ENCODE results near the gene MYH15. TPM values are rescaled to one million over a fixed set of nuclear protein-coding genes. Genes with fewer than 3 reads are reported as not detected.
A peak's percentile ranks its signal among the peaks of the same experiment; 100 is the strongest.

Gene MYH15
- total RNA-seq, 6 donors from 2014 or later, result 0.20 to 7.3 (median 0.93) TPM

DNA sequence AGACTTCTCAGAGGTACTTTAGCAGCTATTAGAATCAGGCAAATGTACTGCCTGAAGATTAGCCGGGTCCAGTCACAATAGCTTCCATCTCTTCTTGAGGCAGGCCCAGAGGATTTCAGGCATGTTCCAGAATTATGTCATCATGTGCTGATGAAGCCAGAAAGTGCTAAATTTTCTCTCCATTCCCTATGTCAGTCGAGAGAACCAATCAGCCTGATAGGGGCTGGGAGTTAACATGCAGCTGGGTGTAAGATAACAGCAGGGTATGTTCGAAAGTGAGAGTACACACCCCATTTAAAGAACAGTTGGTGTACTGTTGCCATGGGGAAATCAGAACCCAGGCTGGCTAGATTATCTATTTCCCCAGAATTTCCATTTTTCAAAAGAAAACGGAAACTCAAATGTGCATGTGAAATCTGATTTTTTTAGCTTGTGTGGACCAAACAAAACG lies 48.7 kb downstream of the MYH15 start:
- H3K4me3 ChIP-seq, result no peak overlapping the region
- H3K9me3 ChIP-seq, result no peaks in the 10 kb centered on the region
- no peak for TF ChIP-seq POLR2AphosphoS5 (IDR thresholded peaks at IDR 0.05)
- TF ChIP-seq, protein P1, sequence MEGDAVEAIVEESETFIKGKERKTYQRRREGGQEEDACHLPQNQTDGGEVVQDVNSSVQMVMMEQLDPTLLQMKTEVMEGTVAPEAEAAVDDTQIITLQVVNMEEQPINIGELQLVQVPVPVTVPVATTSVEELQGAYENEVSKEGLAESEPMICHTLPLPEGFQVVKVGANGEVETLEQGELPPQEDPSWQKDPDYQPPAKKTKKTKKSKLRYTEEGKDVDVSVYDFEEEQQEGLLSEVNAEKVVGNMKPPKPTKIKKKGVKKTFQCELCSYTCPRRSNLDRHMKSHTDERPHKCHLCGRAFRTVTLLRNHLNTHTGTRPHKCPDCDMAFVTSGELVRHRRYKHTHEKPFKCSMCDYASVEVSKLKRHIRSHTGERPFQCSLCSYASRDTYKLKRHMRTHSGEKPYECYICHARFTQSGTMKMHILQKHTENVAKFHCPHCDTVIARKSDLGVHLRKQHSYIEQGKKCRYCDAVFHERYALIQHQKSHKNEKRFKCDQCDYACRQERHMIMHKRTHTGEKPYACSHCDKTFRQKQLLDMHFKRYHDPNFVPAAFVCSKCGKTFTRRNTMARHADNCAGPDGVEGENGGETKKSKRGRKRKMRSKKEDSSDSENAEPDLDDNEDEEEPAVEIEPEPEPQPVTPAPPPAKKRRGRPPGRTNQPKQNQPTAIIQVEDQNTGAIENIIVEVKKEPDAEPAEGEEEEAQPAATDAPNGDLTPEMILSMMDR (IDR thresholded peaks at IDR 0.05), result no peak
- no peak for TF ChIP-seq POLR2A (IDR thresholded peaks at IDR 0.05)
- no peak for TF ChIP-seq EP300 (IDR thresholded peaks at IDR 0.05)
- no peaks in the 10 kb centered on the region for H3K4me1 ChIP-seq
- no peaks in the 10 kb centered on the region for H3K36me3 ChIP-seq
- no peak overlapping the region for H3K27ac ChIP-seq
- DNase-seq (no peak), ATAC-seq (ENCODE audit: low FRiP score in 2 of 2) (peak in 1 of 2 donors; percentile 71)
- H3K27me3 ChIP-seq, result no peaks in the 10 kb centered on the region
- 51 to 52% methylated on average over 5 of the region's 5 CpGs for WGBS, 2 donors

DNA sequence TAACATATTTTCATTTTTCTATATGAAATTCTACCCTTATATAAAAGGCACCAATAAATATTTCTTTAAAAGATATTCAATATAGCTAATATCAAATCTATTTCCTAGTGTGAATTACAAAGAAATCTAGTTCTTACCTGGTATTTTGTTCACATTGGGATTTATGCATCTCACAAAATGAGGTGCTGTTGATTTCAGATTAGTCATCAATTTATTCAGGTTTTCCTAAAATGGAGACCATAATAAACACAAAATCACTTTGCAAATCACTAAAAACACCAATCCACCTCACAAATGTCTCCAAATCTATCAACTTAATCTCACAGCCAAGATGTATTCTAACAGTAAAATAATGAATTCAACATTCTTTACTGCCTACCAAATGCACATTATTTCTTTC lies 51.2 kb downstream of the MYH15 start:
- ATAC-seq (ENCODE audit: low FRiP score in 2 of 2), result no peak
- Histone ChIP-seq H3K9me3 (no peaks in the 10 kb centered on the region), H3K4me1 (no peaks in the 10 kb centered on the region), H3K27me3 (no peaks in the 10 kb centered on the region), H3K27ac (no peak overlapping the region), H3K36me3 (no peaks in the 10 kb centered on the region), H3K4me3 (no peak overlapping the region)
- no peak for DNase-seq
- TF ChIP-seq, protein P1 (IDR thresholded peaks at IDR 0.05), result no peak
- TF ChIP-seq POLR2A (IDR thresholded peaks at IDR 0.05) (no peak), POLR2AphosphoS5 (IDR thresholded peaks at IDR 0.05) (no peak), EP300 (IDR thresholded peaks at IDR 0.05) (no peak)

DNA sequence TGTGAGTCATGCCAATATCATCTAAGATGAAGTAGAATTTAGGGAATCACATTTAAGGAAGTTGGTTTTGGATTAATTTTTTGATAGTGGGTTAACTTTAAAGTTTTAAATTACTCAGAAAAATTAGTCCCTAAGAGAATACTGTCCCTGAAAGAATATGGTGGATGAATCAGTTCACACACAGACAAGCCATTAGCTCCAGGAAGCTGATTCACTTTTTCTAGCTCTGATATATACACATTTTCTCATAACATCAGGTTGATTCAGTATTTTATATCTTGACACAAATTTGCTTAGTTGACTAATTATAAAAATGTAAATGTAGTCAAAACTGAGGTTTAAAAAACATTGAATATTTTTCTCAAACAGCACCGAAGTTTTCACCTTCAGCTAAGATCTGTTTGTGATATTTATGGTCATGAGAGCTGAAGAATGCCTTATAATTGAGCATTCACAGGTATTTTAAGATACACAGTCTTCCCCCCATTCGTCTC lies 55.1 kb downstream of the MYH15 start:
- ATAC-seq (ENCODE audit: low FRiP score in 2 of 2) (no peak), DNase-seq (no peak)
- Histone ChIP-seq H3K4me1 (no peaks in the 10 kb centered on the region), H3K9me3 (no peaks in the 10 kb centered on the region), H3K27ac (no peak overlapping the region), H3K36me3 (no peaks in the 10 kb centered on the region), H3K4me3 (no peak overlapping the region), H3K27me3 (no peaks in the 10 kb centered on the region)
- 84 to 89% methylated on average over 2 of the region's 2 CpGs for WGBS, 2 donors
- TF ChIP-seq POLR2AphosphoS5 (IDR thresholded peaks at IDR 0.05), result no peak
- TF ChIP-seq, protein P1 (IDR thresholded peaks at IDR 0.05), result no peak
- no peak for TF ChIP-seq POLR2A (IDR thresholded peaks at IDR 0.05)
- no peak for TF ChIP-seq EP300 (IDR thresholded peaks at IDR 0.05)

DNA sequence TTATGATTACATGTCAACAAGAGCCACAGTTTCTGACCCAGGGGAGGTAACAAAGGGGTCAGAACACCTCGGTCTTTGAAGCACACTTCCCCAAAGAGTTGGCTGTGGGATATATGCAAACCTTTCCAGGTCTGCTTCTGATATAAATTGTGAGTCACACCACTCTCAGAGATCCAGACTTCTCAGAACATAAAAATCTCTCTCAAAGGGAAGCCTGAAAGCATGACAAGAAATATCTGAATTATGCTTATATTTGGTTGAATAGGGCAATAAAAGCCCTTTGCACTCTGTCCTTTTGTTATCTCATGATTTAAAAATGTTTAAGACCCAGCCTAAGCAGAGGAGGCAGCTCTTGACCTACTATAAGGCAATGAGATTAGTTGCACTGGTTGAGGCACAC lies 56.8 kb downstream of the MYH15 start:
- no peak for TF ChIP-seq EP300 (IDR thresholded peaks at IDR 0.05)
- Histone ChIP-seq H3K36me3 (no peaks in the 10 kb centered on the region), H3K9me3 (no peaks in the 10 kb centered on the region), H3K27me3 (no peaks in the 10 kb centered on the region), H3K4me3 (no peak overlapping the region), H3K4me1 (no peaks in the 10 kb centered on the region), H3K27ac (no peak overlapping the region)
- DNase-seq, result no peak
- no peak for ATAC-seq (ENCODE audit: low FRiP score in 2 of 2)
- 67 to 79% methylated on average over 1 of the region's 1 CpG for WGBS, 2 donors

DNA sequence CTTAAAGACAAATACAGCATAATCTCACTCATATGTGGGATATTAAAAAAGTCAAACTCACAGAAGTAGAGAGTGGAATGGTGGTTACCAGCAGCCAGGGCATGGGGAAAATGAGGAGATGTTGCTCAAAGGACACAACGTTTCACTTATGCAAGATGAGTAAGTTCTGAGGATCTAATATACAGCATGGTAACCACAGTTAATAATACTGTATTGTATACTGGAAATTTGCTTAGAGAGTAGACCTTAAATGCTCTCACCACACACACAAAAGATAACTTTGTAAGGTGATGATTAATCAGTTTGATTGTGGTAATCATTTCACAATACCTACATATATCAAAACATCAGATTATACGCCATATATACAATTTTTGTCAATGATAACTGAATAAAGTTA lies 60.0 kb downstream of the MYH15 start:
- WGBS, 2 donors, result 46 to 63% methylated on average over 2 of the region's 2 CpGs
- H3K36me3 ChIP-seq, result no peaks in the 10 kb centered on the region
- TF ChIP-seq EP300 (IDR thresholded peaks at IDR 0.05) (no peak), POLR2A (IDR thresholded peaks at IDR 0.05) (no peak), POLR2AphosphoS5 (IDR thresholded peaks at IDR 0.05) (no peak)
- TF ChIP-seq, protein P1 (IDR thresholded peaks at IDR 0.05), result no peak
- no peaks in the 10 kb centered on the region for H3K4me1 ChIP-seq
- ATAC-seq (ENCODE audit: low FRiP score in 2 of 2), result no peak
- DNase-seq, result no peak
- H3K27ac ChIP-seq, result no peak overlapping the region
- H3K27me3 ChIP-seq, result no peaks in the 10 kb centered on the region
- no peak overlapping the region for H3K4me3 ChIP-seq
- H3K9me3 ChIP-seq, result peaks cover 0 to 18% (median 8%) of the 10 kb centered on the region in 4 donors

Data from upper lobe of left lung (tissue), 6 donors.